Hepatocyte (in vitro differentiated cells): ENCODE data around the gene ZFPL1. TPM values are rescaled to one million over a fixed set of nuclear protein-coding genes. Genes with fewer than 3 reads are reported as not detected.

Source experiments
- DNase-seq: peaks from one replicate; pipeline ENCODE4 v3.0.0-alpha.2; 2016; ENCODE audit warnings: low spot score
- H2AFZ ChIP-seq: fragments of 200-600 bp; sonication (generic); 2 replicates; pipeline ENCODE4 v1.6.0; 2016; ENCODE audit warnings: antibody characterized with exemption, mild to moderate bottlenecking
- H3K27ac ChIP-seq: fragments of 200-600 bp; sonication (generic); 2 replicates; pipeline ENCODE4 v1.5.1; 2016; ENCODE audit warnings: mild to moderate bottlenecking
- H3K27me3 ChIP-seq: fragments of 200-600 bp; sonication (generic); 2 replicates; pipeline ENCODE4 v1.6.1; 2016
- H3K36me3 ChIP-seq: fragments of 200-600 bp; sonication (generic); replicated peaks from 2 replicates; pipeline ENCODE4 v1.5.1; 2016; ENCODE audit warnings: low read depth; ENCODE audit not compliant: insufficient read depth
- H3K4me1 ChIP-seq: fragments of 200-600 bp; sonication (generic); 2 replicates; pipeline ENCODE4 v1.5.1; 2016; ENCODE audit warnings: mild to moderate bottlenecking, moderate library complexity; ENCODE audit not compliant: insufficient read depth
- H3K4me2 ChIP-seq: fragments of 200-600 bp; sonication (generic); 2 replicates; pipeline ENCODE4 v1.6.0; 2016
- H3K4me3 ChIP-seq: fragments of 200-600 bp; sonication (generic); 2 replicates; pipeline ENCODE4 v1.5.1; 2016; ENCODE audit warnings: mild to moderate bottlenecking
- H3K79me2 ChIP-seq: fragments of 200-600 bp; sonication (generic); 2 replicates; pipeline ENCODE4 v1.6.0; 2017; ENCODE audit warnings: mild to moderate bottlenecking
- H3K9me2 ChIP-seq: fragments of 200-600 bp; sonication (generic); replicated peaks from 2 replicates; pipeline ENCODE4 v1.6.0; 2017; ENCODE audit warnings: mild to moderate bottlenecking; ENCODE audit not compliant: insufficient read depth
- H3K9me3 ChIP-seq: fragments of 200-600 bp; sonication (generic); 2 replicates; pipeline ENCODE4 v1.5.1; 2016; ENCODE audit warnings: low read depth, mild to moderate bottlenecking
- H4K20me1 ChIP-seq: fragments of 200-600 bp; sonication (generic); 2 replicates; pipeline ENCODE4 v1.6.0; 2016; ENCODE audit warnings: mild to moderate bottlenecking; ENCODE audit not compliant: insufficient read depth, poor library complexity, severe bottlenecking
- EZH2 ChIP-seq: fragments of 200-600 bp; sonication (generic); IDR thresholded peaks from 2 replicates; pipeline ENCODE4 v1.6.1; 2016; ENCODE audit warnings: antibody characterized with exemption, mild to moderate bottlenecking, borderline replicate concordance
- EZH2phosphoT487 ChIP-seq: fragments of 200-600 bp; sonication (generic); IDR thresholded peaks from one replicate; pipeline ENCODE4 v1.6.1; 2018; ENCODE audit warnings: antibody characterized with exemption, mild to moderate bottlenecking, low read depth, moderate library complexity; ENCODE audit not compliant: unreplicated experiment, severe bottlenecking
- WGBS: methylation state at CpG from one replicate; pipeline ENCODE4 v1.1.6; 2016; ENCODE audit warnings: low lambda C conversion rate; ENCODE audit errors: missing lambda C conversion rate; 5-methylcytosine and 5-hydroxymethylcytosine counted together
- polyA plus RNA-seq: library from polyadenylated mRNA; unstranded; fragments of >200 nt; fragmentation: Nextera tagmentation; extraction: Ambion mirVana; gene quantifications from 2 replicates; pipeline ENCODE4 v1.2.1, GENCODE V29; 2016
- total RNA-seq: library from RNA; depleted of rRNA; stranded (reverse); fragments of >200 nt; gene quantifications from 2 replicates; pipeline ENCODE4 v1.2.3, GENCODE V29; 2014
- TF ChIP-seq, protein P1 (sequence below): fragments of 200-600 bp; sonication (generic); IDR thresholded peaks from 2 replicates; pipeline ENCODE4 v1.5.1; 2016; ENCODE audit warnings: antibody characterized with exemption, mild to moderate bottlenecking; ENCODE audit not compliant: poor library complexity

ZFPL1 gene
- total and polyA plus RNA-seq, 2 experiments from 2014 or later = 41.0 to 52.7 TPM

DNA sequence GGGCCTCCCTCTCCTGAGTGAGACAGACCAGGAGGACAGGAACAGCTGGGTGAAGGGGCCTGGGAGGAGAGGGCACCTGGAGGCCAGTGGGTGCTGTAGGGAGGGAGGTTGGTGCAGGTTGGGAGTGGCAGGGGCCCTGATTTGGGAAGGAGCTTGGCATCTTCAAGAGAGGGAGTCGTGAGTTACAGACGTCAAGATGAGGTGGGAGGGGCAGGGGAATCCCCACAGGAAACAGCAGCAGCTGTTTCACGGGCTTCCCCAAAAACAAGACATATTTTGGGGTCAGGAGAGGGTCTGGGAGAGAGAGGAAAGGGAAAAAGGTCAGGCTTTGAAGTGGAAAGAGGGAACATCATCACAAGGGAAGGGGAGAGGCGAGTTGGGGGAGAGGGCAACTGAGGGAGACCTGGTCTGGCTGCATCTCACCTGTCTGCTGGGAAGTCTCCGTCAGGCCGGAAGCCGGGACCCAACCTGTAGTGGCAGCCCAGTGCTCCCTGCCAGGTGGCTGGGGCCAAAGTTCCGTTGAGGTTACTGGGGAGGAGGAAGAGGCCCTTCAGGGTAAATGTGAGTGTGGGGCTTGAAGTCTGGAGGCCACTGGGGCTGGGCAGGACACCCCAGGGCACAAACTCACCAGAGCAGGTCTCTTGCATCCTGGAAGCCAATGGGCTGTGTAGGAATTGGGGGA lies 30.1 kb upstream of the ZFPL1 start:
- Histone ChIP-seq H3K36me3 (no peaks in the 10 kb centered on the region), H3K27ac (no peak overlapping the region), H3K79me2 (no peaks in the 10 kb centered on the region), H2AFZ (no peak overlapping the region), H3K27me3 (no peaks in the 10 kb centered on the region), H3K9me3 (no peaks in the 10 kb centered on the region), H3K9me2 (no peaks in the 10 kb centered on the region), H4K20me1 (no peaks in the 10 kb centered on the region), H3K4me2 (no peak overlapping the region), H3K4me1 (no peaks in the 10 kb centered on the region), H3K4me3 (no peak overlapping the region)
- WGBS = 69% methylated on average over 8 of the region's 8 CpGs
- TF ChIP-seq EZH2phosphoT487 = no peak
- no peak for TF ChIP-seq EZH2
- TF ChIP-seq, protein P1, sequence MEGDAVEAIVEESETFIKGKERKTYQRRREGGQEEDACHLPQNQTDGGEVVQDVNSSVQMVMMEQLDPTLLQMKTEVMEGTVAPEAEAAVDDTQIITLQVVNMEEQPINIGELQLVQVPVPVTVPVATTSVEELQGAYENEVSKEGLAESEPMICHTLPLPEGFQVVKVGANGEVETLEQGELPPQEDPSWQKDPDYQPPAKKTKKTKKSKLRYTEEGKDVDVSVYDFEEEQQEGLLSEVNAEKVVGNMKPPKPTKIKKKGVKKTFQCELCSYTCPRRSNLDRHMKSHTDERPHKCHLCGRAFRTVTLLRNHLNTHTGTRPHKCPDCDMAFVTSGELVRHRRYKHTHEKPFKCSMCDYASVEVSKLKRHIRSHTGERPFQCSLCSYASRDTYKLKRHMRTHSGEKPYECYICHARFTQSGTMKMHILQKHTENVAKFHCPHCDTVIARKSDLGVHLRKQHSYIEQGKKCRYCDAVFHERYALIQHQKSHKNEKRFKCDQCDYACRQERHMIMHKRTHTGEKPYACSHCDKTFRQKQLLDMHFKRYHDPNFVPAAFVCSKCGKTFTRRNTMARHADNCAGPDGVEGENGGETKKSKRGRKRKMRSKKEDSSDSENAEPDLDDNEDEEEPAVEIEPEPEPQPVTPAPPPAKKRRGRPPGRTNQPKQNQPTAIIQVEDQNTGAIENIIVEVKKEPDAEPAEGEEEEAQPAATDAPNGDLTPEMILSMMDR = no peak
- DNase-seq = no peak

DNA sequence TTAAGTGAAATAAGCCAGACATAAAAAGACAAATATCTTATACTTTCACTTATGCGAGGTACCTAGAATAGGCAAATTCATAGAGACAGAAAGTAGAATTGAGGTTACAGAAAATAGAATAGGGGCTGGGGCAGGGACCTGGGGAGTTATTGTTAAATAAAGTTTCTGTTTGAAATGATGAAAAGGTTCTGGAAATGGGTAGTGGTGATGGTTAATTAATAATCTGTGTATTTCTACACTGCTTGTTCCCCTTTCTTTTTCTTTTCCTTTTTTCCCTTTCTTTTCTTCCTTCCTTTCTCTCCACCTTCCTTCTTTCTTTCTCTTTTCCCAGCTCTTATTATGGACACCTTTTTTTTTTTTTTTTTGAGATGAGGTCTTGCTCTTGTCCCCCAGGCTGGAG lies 28.5 kb upstream of the ZFPL1 start:
- TF ChIP-seq EZH2phosphoT487 (no peak), EZH2 (no peak)
- TF ChIP-seq, protein P1 = no peak
- H3K79me2 ChIP-seq = no peaks in the 10 kb centered on the region
- WGBS = 90% methylated on average over 1 of the region's 1 CpG
- no peaks in the 10 kb centered on the region for H3K36me3 ChIP-seq
- no peaks in the 10 kb centered on the region for H3K9me2 ChIP-seq
- H3K4me2 ChIP-seq = no peak overlapping the region
- H3K4me3 ChIP-seq = no peak overlapping the region
- DNase-seq = no peak
- no peak overlapping the region for H2AFZ ChIP-seq
- H3K27me3 ChIP-seq = no peaks in the 10 kb centered on the region
- H3K27ac ChIP-seq = no peak overlapping the region
- H3K9me3 ChIP-seq = no peaks in the 10 kb centered on the region
- H4K20me1 ChIP-seq = no peaks in the 10 kb centered on the region
- H3K4me1 ChIP-seq = no peaks in the 10 kb centered on the region

DNA sequence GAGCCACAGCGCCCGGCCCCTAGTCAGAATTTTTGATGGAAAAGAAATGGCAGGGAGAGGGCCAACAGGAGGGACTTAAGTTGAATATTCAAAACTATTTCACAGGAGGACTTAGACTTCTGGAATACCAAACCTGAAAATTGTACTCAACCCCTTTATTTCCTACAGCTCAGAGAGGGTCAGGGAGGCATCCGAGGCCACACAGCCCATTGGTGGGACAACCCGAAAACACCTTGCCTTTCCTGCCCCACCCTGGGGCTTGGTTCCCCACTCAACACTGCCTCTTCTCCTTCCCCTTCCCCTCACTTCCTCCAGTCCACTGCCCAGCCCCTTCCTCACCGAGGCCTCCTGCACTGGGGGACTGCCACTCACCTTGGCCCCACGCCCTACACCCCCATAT lies 27.0 kb upstream of the ZFPL1 start:
- H3K36me3 ChIP-seq = no peaks in the 10 kb centered on the region
- no peaks in the 10 kb centered on the region for H3K9me2 ChIP-seq
- no peaks in the 10 kb centered on the region for H3K9me3 ChIP-seq
- 93% methylated on average over 6 of the region's 6 CpGs for WGBS
- H3K27me3 ChIP-seq = no peaks in the 10 kb centered on the region
- H3K4me3 ChIP-seq = no peak overlapping the region
- no peak for DNase-seq
- no peaks in the 10 kb centered on the region for H3K79me2 ChIP-seq
- no peak overlapping the region for H3K27ac ChIP-seq
- no peaks in the 10 kb centered on the region for H3K4me1 ChIP-seq
- no peak overlapping the region for H3K4me2 ChIP-seq
- no peak overlapping the region for H2AFZ ChIP-seq
- H4K20me1 ChIP-seq = no peaks in the 10 kb centered on the region
- TF ChIP-seq EZH2 (no peak), EZH2phosphoT487 (no peak)
- TF ChIP-seq, protein P1 = no peak
